ENCODE measurements around the gene EEF1A1. TPM values are rescaled to one million over a fixed set of nuclear protein-coding genes. Genes with fewer than 3 reads are reported as not detected.
"Not testable (repeated sequence)": the region's sequence is repeated elsewhere in the genome, so short reads cannot be mapped to it uniquely, and the experiment has no call there.

Gene EEF1A1
- total RNA-seq, 1 donor from 2014 or later = 8,439 TPM

DNA sequence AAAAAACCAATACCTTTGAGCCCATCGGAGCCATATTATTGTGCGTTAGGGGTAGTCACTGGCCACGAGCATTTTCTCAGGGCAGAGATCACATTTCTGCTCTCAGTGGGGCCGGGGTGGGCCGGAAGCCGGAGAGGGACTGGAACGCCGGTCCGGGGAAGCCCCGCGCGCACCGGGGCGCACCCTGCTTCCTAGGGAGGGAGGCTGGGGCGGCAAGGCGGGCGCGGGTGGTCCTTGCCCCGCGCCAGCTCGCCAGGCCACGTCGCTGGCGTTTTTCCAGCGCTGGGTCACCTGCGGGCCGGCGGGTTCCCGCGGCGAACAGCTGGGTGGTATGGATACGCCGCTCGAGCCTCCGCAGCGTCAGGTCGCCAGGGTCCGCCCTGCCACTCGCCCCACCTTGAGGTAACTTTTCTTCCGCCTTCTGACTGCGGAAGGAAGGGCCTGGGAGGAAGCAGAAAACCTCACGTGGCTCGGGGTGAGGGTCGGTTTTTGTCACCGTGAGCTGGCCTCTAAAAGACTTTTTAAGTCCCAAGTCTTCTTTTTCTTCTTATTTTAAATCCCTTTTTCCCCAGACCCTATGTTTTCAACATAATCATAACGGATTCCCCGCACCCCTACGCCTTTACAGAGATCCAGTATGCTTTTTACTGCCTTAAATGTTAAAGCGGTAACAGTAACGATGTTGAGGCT is 2.7 kb upstream of the EEF1A1 start:
- Mint-ChIP-seq H3K4me1 (ENCODE audit: low read depth) (peaks cover 12% of the 10 kb centered on the region), H3K9me3 (no peaks in the 10 kb centered on the region), H3K27me3 (ENCODE audit: insufficient read depth) (peaks cover 5% of the 10 kb centered on the region), H3K36me3 (ENCODE audit: low read depth) (peaks cover 26% of the 10 kb centered on the region), H3K4me3 (peak overlapping the region; percentile 88), H3K27ac (peak overlapping the region; percentile 100)
- DNase-seq (ENCODE audit: low spot score) = peak; percentile 70
- intact Hi-C loops (cut with micrococcal nuclease) = loop anchor here (1.0 to 10.0 kb wide), 4 partner anchors 62 to 1719 kb away; partner anchors contain the start of genes COX7A2 and MTO1

- Mint-ChIP-seq H3K9me3 (no peaks in the 10 kb centered on the region), H3K27ac (peak overlapping the region; percentile 100), H3K4me3 (peak overlapping the region; percentile 88), H3K27me3 (ENCODE audit: insufficient read depth) (peaks cover 5% of the 10 kb centered on the region), H3K36me3 (ENCODE audit: low read depth) (peaks cover 43% of the 10 kb centered on the region), H3K4me1 (ENCODE audit: low read depth) (peaks cover 22% of the 10 kb centered on the region)
- DNase-seq (ENCODE audit: low spot score) = peak; percentile 70
- intact Hi-C loops (cut with micrococcal nuclease) = loop anchor here (1.0 to 10.0 kb wide), 9 partner anchors 59 to 1763 kb away; partner anchors contain the start of genes COX7A2 and TMEM30A
Measured at GRCh38 chr6:73521351-73521985, 636 bp upstream of the EEF1A1 start.

GRCh38 chr6:73519926-73520687 is 725 bp downstream of the EEF1A1 start:
- Mint-ChIP-seq H3K9me3 (no peaks in the 10 kb centered on the region), H3K4me1 (ENCODE audit: low read depth) (peaks cover 35% of the 10 kb centered on the region), H3K4me3 (peak overlapping the region; percentile 88), H3K27me3 (ENCODE audit: insufficient read depth) (peaks cover 5% of the 10 kb centered on the region), H3K36me3 (ENCODE audit: low read depth) (peaks cover 55% of the 10 kb centered on the region), H3K27ac (peak overlapping the region; percentile 91)
- DNase-seq (ENCODE audit: low spot score) = peak; percentile 73
- intact Hi-C loops (cut with micrococcal nuclease) = loop anchor here (2.0 to 10.0 kb wide), 3 partner anchors 205 to 1765 kb away; partner anchors contain the start of genes COX7A2 and TMEM30A

GRCh38 chr6:73518982-73519881 is 1.6 kb downstream of the EEF1A1 start:
- DNase-seq (ENCODE audit: low spot score); intact Hi-C loops (cut with micrococcal nuclease); H3K27me3 Mint-ChIP-seq (ENCODE audit: insufficient read depth); H3K9me3 Mint-ChIP-seq: not testable (repeated sequence)
- peak overlapping the region; percentile 88 for H3K4me3 Mint-ChIP-seq
- H3K27ac Mint-ChIP-seq = peak overlapping the region; percentile 91
- peaks cover 39% of the 10 kb centered on the region for H3K4me1 Mint-ChIP-seq (ENCODE audit: low read depth)
- H3K36me3 Mint-ChIP-seq (ENCODE audit: low read depth) = peaks cover 61% of the 10 kb centered on the region

- Mint-ChIP-seq H3K4me1 (ENCODE audit: low read depth) (peaks cover 34% of the 10 kb centered on the region), H3K27ac (peak overlapping the region; percentile 91), H3K36me3 (ENCODE audit: low read depth) (peaks cover 62% of the 10 kb centered on the region), H3K4me3 (peak overlapping the region; percentile 88)
- DNase-seq (ENCODE audit: low spot score); H3K9me3 Mint-ChIP-seq; intact Hi-C loops (cut with micrococcal nuclease); H3K27me3 Mint-ChIP-seq (ENCODE audit: insufficient read depth): not testable (repeated sequence)
Measured at GRCh38 chr6:73518100-73518981, 2.5 kb downstream of the EEF1A1 start.

DNA sequence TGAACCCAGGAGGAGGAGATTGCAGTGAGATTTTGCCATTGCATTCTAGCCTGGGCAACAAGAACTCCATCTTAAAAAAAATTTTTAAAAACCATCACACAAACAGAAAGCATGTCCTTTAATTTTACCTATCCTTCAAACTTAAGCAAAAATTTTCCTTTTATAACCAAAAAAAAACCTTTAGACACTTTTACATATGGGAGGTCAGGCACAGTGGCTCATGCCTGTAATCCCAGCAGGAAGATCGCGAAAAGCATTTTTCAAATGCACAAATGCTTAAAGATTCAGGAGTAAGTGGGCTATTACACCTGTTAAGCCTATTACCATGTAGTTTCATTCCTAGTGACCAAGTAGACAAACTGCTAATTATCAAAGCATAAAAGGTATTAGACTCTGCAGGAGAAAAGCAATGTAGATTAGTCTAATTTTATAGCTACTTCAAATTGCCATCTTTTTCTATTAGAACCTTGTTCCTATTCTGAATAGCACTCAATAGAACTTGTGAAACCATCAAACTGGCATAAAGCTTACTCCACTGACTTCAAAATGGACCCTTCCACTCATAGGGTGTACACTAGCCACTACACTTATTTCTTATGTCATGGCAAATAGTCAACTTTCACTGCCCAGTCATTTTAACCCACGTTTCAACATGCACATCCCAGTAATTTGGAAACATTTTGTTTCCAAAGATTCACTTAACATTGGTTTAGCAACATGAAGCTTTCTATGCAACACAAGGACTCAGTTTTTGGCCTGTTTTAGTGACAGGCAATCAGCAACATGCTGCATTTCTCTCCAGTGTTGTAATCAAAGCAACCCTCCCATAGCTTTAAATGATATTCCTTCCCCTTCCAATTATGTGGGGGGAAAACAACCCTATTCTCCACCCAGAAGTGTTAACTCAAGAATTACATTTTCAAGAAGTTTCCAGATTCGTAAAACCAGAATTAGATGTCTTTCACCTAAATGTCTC is 4.0 kb downstream of the EEF1A1 start:
- intact Hi-C loops (cut with micrococcal nuclease) = no loop called here
- Mint-ChIP-seq H3K27ac (peak overlapping the region; percentile 82), H3K4me1 (ENCODE audit: low read depth) (peaks cover 31% of the 10 kb centered on the region), H3K4me3 (peak overlapping the region; percentile 88), H3K36me3 (ENCODE audit: low read depth) (peaks cover 63% of the 10 kb centered on the region), H3K27me3 (ENCODE audit: insufficient read depth) (peaks cover 5% of the 10 kb centered on the region), H3K9me3 (no peaks in the 10 kb centered on the region)
- no peak for DNase-seq (ENCODE audit: low spot score)

DNA sequence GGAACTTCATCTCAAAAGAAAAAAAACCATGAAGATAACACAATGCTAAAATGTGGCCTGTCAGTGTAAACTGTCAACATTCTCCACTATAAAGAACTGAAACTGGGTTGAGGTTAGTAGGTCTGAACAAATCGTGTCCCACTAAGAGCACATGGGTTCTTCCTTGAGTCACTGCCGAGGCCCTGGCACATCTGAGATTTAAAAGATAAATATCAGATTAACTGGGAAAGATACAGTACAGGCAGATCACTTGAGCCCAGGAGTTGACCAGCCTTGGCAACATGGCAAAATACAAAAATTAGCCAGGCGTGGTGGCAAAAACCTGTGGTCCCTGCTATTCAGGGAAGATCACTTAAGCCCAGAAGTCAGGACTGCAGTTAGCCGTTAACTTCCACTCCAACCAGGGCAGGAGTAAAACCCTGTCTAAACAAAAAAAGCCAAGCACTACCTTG is 5.6 kb downstream of the EEF1A1 start:
- Mint-ChIP-seq H3K9me3 (no peaks in the 10 kb centered on the region), H3K27ac (peak overlapping the region; percentile 82), H3K4me1 (ENCODE audit: low read depth) (peaks cover 34% of the 10 kb centered on the region), H3K4me3 (peak overlapping the region; percentile 88), H3K27me3 (ENCODE audit: insufficient read depth) (no peaks in the 10 kb centered on the region), H3K36me3 (ENCODE audit: low read depth) (peaks cover 55% of the 10 kb centered on the region)
- intact Hi-C loops (cut with micrococcal nuclease) = loop anchor here (1.0 kb wide), 1 partner anchor 95 kb away; no protein-coding TSS in a partner anchor
- no peak for DNase-seq (ENCODE audit: low spot score)

- Mint-ChIP-seq H3K4me1 (ENCODE audit: low read depth) (peaks cover 34% of the 10 kb centered on the region), H3K36me3 (ENCODE audit: low read depth) (peaks cover 50% of the 10 kb centered on the region), H3K4me3 (peak overlapping the region; percentile 7), H3K27ac (peak overlapping the region; percentile 82), H3K9me3 (no peaks in the 10 kb centered on the region), H3K27me3 (ENCODE audit: insufficient read depth) (no peaks in the 10 kb centered on the region)
- DNase-seq (ENCODE audit: low spot score) = no peak
- intact Hi-C loops (cut with micrococcal nuclease) = loop anchor here (1.0 kb wide), 1 partner anchor 96 kb away; no protein-coding TSS in a partner anchor
Measured at GRCh38 chr6:73514746-73515110, 6.1 kb downstream of the EEF1A1 start.

GRCh38 chr6:73513496-73513854 is 7.4 kb downstream of the EEF1A1 start:
- Mint-ChIP-seq H3K9me3 (no peaks in the 10 kb centered on the region), H3K4me1 (ENCODE audit: low read depth) (peaks cover 34% of the 10 kb centered on the region), H3K36me3 (ENCODE audit: low read depth) (peaks cover 42% of the 10 kb centered on the region), H3K27ac (peak overlapping the region; percentile 4), H3K4me3 (no peak overlapping the region), H3K27me3 (ENCODE audit: insufficient read depth) (no peaks in the 10 kb centered on the region)
- intact Hi-C loops (cut with micrococcal nuclease) = no loop called here
- DNase-seq (ENCODE audit: low spot score) = no peak

- Mint-ChIP-seq H3K36me3 (ENCODE audit: low read depth) (peaks cover 29% of the 10 kb centered on the region), H3K4me3 (no peak overlapping the region), H3K27ac (no peak overlapping the region), H3K9me3 (no peaks in the 10 kb centered on the region), H3K27me3 (ENCODE audit: insufficient read depth) (no peaks in the 10 kb centered on the region), H3K4me1 (ENCODE audit: low read depth) (peaks cover 28% of the 10 kb centered on the region)
- no peak for DNase-seq (ENCODE audit: low spot score)
- intact Hi-C loops (cut with micrococcal nuclease) = no loop called here
Measured at GRCh38 chr6:73511796-73512195, 9.0 kb downstream of the EEF1A1 start.
